Nephron progenitor cell (in vitro differentiated cells): ENCODE results near the gene GUCA2A.
A peak's percentile ranks its signal among the peaks of the same experiment; 100 is the strongest.

ENCODE experiments used
- DNase-seq: peaks from one replicate; pipeline ENCODE4 v3.0.0; 2021
- H3K27ac Mint-ChIP-seq: 2 replicates; pipeline ENCODE4 v1.8.0; 2021; ENCODE audit warnings: mild to moderate bottlenecking, moderate library complexity, mixed read lengths
- H3K27me3 Mint-ChIP-seq: 2 replicates; pipeline ENCODE4 v1.8.0; 2021; ENCODE audit warnings: mild to moderate bottlenecking, low read depth, mixed read lengths; ENCODE audit not compliant: poor library complexity
- H3K36me3 Mint-ChIP-seq: 2 replicates; pipeline ENCODE4 v1.8.0; 2021; ENCODE audit warnings: low read depth, mixed read lengths
- H3K4me1 Mint-ChIP-seq: 2 replicates; pipeline ENCODE4 v1.8.0; 2021; ENCODE audit warnings: mixed read lengths
- H3K4me3 Mint-ChIP-seq: 2 replicates; pipeline ENCODE4 v1.8.0; 2021; ENCODE audit warnings: mild to moderate bottlenecking, moderate library complexity, mixed read lengths
- H3K9me3 Mint-ChIP-seq: 2 replicates; pipeline ENCODE4 v1.8.0; 2021; ENCODE audit warnings: mild to moderate bottlenecking, moderate library complexity, mixed read lengths
- TF ChIP-seq, protein P1 (sequence below): fragments of 200-600 bp; sonication (generic); IDR thresholded peaks from 2 replicates; pipeline ENCODE4 v1.5.0; 2021; ENCODE audit warnings: antibody characterized with exemption

GUCA2A gene

DNA sequence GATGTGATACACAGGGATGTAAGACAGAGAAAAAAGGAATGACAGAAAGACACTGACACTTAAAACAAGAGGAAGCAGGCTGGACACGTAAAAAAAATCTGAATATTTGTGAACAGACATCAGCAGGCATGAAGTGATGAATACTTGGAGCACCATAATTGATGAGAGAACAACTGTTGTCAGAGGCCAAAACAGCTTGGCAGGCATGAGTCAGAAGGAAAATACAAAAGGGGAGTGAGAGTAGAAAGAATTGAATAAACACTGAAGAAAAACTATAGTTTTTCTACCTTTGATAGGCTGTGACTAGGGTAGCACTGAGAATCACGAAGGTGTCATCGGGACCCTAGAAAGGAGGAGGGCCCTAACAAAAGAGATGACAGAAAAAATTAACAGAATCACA lies 21.6 kb upstream of the GUCA2A start:
- Mint-ChIP-seq H3K27me3 (no peaks in the 10 kb centered on the region), H3K4me1 (no peaks in the 10 kb centered on the region), H3K4me3 (no peak overlapping the region), H3K9me3 (no peaks in the 10 kb centered on the region), H3K36me3 (peaks cover 62% of the 10 kb centered on the region), H3K27ac (peak overlapping the region; percentile 16)
- TF ChIP-seq, protein P1, sequence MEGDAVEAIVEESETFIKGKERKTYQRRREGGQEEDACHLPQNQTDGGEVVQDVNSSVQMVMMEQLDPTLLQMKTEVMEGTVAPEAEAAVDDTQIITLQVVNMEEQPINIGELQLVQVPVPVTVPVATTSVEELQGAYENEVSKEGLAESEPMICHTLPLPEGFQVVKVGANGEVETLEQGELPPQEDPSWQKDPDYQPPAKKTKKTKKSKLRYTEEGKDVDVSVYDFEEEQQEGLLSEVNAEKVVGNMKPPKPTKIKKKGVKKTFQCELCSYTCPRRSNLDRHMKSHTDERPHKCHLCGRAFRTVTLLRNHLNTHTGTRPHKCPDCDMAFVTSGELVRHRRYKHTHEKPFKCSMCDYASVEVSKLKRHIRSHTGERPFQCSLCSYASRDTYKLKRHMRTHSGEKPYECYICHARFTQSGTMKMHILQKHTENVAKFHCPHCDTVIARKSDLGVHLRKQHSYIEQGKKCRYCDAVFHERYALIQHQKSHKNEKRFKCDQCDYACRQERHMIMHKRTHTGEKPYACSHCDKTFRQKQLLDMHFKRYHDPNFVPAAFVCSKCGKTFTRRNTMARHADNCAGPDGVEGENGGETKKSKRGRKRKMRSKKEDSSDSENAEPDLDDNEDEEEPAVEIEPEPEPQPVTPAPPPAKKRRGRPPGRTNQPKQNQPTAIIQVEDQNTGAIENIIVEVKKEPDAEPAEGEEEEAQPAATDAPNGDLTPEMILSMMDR: no peak
- DNase-seq: no peak

DNA sequence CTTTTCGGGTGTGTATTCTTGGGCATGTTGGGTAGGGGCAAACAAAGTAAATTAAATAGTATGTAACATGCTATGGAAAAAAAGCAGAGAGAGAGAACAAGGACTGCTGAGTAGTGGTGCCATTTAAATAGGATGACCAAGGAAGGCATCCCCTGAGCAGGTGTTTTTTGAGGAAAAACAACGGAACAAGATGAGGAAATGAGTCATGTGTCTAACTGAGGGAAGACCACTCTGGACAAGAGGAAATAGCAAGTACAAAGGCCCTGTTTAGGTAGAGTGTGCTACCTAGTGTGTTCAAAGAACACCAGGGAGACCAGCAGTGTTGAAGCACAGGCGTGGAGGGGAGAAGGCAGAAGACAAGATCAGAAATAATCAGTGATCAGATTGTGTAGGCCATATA lies 20.1 kb upstream of the GUCA2A start:
- no peaks in the 10 kb centered on the region for H3K4me1 Mint-ChIP-seq
- H3K4me3 Mint-ChIP-seq: no peak overlapping the region
- no peaks in the 10 kb centered on the region for H3K27me3 Mint-ChIP-seq
- peaks cover 49% of the 10 kb centered on the region for H3K36me3 Mint-ChIP-seq
- H3K27ac Mint-ChIP-seq: no peak overlapping the region
- no peak for DNase-seq
- no peaks in the 10 kb centered on the region for H3K9me3 Mint-ChIP-seq
- TF ChIP-seq, protein P1: no peak

DNA sequence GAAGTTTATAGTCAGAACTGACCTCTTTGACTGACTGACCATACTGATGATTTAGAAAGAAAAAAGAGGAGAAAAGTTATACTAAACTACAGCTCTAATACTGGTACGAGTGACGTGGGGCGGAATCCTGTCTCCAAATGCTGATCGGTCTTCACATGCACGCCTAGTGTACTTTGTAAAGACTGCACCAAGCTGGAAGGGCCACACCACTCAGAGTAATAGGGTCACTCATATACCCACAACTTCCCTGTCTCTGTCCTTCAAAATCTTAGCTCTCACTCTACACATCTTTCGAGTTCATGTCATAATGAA lies 19.4 kb upstream of the GUCA2A start:
- Mint-ChIP-seq H3K27ac (peak overlapping the region; percentile 6), H3K27me3 (no peaks in the 10 kb centered on the region), H3K9me3 (no peaks in the 10 kb centered on the region), H3K4me3 (no peak overlapping the region), H3K4me1 (no peaks in the 10 kb centered on the region), H3K36me3 (peaks cover 42% of the 10 kb centered on the region)
- no peak for DNase-seq
- TF ChIP-seq, protein P1: no peak

DNA sequence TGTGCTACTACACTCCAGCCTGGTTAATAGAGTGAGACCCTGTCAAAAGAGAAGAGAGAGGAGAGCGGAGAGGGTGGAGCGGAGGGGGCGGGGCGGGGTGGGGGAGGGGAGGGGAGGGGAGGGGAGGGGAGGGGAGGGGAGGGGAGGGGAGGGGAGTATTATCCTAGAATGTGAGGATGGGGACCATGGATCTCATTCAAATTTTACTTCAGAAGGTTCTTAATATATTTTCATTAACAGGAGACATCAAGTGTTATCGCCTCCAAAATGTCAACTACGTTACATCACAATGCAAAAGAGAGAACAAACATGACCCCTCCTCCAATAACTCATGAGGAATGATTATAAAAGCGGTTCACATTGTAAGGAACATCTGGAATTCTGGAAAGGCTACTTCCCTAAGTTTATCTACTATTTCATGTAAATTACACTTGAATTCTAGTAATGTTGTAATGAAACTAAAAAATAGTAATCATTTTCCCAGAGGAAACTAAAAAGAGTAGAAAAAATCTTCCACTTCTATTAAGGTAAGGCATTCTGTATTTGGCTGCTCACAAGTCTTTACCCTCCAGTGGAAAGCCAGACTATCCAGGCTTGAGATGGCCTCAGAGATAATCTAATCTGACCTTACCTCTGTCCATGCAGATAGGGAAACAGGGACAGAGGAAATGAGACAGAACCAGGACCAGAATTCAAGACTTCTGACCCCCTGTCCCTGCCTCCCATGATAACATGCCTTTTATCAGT lies 18.8 kb upstream of the GUCA2A start:
- no peaks in the 10 kb centered on the region for H3K4me1 Mint-ChIP-seq
- H3K27ac Mint-ChIP-seq: peak overlapping the region; percentile 6
- DNase-seq: no peak
- peaks cover 42% of the 10 kb centered on the region for H3K36me3 Mint-ChIP-seq
- no peaks in the 10 kb centered on the region for H3K9me3 Mint-ChIP-seq
- no peaks in the 10 kb centered on the region for H3K27me3 Mint-ChIP-seq
- TF ChIP-seq, protein P1: no peak
- H3K4me3 Mint-ChIP-seq: no peak overlapping the region

DNA sequence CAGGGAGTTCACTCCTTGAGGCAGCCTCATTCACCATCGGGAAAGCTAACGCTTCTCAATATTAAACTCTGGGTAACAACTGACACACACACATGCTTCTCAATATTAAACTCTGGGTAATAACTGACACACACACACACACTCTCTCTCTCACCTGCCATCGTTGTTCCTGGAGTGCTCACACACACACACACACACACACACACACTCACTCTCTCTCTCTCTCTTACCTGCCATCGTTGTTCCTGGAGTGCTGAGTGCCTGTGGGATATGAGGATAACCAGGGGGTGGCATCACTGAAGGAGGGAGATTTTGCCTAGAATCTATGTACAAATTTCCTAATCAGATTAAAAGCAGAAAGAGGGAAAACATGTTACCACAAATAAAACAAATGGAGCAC lies 17.1 kb upstream of the GUCA2A start:
- H3K27ac Mint-ChIP-seq: no peak overlapping the region

More for the DNA sequence above, 17.1 kb upstream of the GUCA2A start:
- H3K4me3 Mint-ChIP-seq: no peak overlapping the region
- H3K36me3 Mint-ChIP-seq: peaks cover 28% of the 10 kb centered on the region
- TF ChIP-seq, protein P1: no peak
- no peaks in the 10 kb centered on the region for H3K9me3 Mint-ChIP-seq
- no peaks in the 10 kb centered on the region for H3K27me3 Mint-ChIP-seq
- peaks cover 6% of the 10 kb centered on the region for H3K4me1 Mint-ChIP-seq
- no peak for DNase-seq
